ENCODE results near the gene EXOSC1.
A peak's percentile ranks its signal among the peaks of the same experiment; 100 is the strongest.

The EXOSC1 gene

DNA sequence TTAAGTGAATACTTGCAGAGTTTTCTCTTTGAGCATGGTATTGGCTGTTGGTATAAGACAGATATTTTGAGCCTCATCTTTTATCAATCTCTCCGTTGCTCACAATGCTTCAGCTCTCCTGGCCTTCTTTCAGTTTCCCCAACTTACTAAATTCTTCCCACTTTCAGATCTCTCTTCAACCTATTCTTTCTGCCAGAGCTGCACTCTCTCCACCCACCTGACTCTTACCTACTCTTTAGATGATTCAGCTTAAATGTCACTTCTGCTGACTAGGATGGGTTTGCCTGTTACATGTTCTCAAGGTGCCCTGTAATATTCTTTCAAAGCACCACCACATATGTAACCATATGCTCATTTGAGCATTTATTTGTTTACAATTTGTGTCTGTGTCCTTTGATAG is 1.6 kb downstream of the EXOSC1 start:
- TF ChIP-seq, protein P1, sequence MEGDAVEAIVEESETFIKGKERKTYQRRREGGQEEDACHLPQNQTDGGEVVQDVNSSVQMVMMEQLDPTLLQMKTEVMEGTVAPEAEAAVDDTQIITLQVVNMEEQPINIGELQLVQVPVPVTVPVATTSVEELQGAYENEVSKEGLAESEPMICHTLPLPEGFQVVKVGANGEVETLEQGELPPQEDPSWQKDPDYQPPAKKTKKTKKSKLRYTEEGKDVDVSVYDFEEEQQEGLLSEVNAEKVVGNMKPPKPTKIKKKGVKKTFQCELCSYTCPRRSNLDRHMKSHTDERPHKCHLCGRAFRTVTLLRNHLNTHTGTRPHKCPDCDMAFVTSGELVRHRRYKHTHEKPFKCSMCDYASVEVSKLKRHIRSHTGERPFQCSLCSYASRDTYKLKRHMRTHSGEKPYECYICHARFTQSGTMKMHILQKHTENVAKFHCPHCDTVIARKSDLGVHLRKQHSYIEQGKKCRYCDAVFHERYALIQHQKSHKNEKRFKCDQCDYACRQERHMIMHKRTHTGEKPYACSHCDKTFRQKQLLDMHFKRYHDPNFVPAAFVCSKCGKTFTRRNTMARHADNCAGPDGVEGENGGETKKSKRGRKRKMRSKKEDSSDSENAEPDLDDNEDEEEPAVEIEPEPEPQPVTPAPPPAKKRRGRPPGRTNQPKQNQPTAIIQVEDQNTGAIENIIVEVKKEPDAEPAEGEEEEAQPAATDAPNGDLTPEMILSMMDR (conservative IDR thresholded peaks at IDR 0.05), result no peak
- no peak overlapping the region for H3K27ac ChIP-seq

- TF ChIP-seq, protein P1 (conservative IDR thresholded peaks at IDR 0.05), result no peak
- no peak overlapping the region for H3K27ac ChIP-seq
These were observed 3.5 kb downstream of the EXOSC1 start for GRCh38 chr10:97442277-97442676.

GRCh38 chr10:97435211-97435610 is 10.6 kb downstream of the EXOSC1 start:
- H3K27ac ChIP-seq, result no peak overlapping the region
- TF ChIP-seq, protein P1 (conservative IDR thresholded peaks at IDR 0.05), result no peak

DNA sequence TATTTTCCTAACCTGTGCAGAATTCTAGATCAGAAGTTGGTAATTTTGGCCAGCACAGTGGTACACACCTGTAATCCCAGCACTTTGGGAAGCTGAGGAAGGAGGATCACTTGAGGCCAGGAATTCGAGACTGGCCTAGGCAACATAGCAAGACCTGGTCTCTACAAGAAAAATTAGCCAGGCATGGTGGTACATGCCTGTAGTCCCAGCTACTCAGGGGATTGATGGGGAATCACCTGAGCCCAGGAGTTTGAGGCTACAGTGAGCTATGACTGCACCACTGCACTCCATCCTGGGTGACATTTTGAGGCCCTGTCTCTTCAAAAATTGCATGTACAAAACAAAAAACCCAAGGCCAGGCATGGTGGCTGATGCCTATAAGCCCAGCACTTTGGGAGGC is 11.2 kb downstream of the EXOSC1 start:
- H3K27ac ChIP-seq, result no peak overlapping the region
- TF ChIP-seq, protein P1 (conservative IDR thresholded peaks at IDR 0.05), result no peak

DNA sequence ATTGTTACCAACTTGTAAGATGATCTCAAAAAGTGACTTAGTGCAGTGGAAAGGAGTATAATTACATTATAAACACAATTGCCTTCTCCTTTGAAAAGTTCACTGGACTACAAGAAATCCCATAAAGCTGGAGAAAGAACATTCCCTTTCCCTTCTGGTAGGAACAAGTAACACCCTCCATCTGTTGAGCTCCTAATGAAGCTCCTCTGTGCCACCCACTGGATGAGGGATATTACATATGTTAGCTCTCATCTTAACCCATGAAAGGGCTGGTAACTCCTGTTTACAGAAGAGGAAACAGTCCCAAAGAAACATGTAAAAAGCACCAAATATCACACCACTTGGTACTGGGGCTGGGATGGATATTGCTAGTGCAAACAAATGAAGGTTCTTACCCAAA is 11.8 kb downstream of the EXOSC1 start:
- TF ChIP-seq, protein P1 (conservative IDR thresholded peaks at IDR 0.05), result no peak
- H3K27ac ChIP-seq, result no peak overlapping the region

DNA sequence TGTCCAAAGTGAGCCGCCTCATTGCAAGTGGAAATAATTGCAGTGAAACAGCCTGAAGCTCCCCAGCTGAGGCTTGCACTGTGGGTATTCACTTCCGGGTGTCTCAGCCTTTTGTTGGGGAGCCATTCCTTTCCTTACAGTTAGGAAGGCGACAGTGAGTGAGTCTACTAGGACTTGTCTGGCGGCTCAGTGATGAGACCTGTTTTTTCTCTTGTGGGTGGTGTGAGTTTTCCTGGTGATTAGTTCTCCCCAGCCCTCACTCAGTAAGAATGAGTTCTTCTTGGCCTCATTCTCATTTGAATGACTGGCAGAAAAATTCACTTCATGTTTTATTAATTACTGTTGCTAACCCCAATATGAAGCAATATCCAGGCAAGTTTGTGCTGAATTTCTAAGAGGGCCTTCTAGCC is 17.2 kb downstream of the EXOSC1 start:
- H3K27ac ChIP-seq, result peak overlapping the region; percentile 95
- TF ChIP-seq, protein P1 (conservative IDR thresholded peaks at IDR 0.05), result no peak

GRCh38 chr10:97427571-97428179 is 18.1 kb downstream of the EXOSC1 start:
- TF ChIP-seq, protein P1 (conservative IDR thresholded peaks at IDR 0.05), result no peak
- peak overlapping the region; percentile 95 for H3K27ac ChIP-seq
